GM18511 (cell line): Measurements from ENCODE around the gene DOHH.

ENCODE experiments used
- ATAC-seq: cut with Tn5 transposase; IDR thresholded peaks from one replicate; pipeline ENCODE4 v1.9.1; 2021; ENCODE audit warnings: mild to moderate bottlenecking, moderate library complexity; ENCODE audit not compliant: unreplicated experiment

The DOHH gene

DNA sequence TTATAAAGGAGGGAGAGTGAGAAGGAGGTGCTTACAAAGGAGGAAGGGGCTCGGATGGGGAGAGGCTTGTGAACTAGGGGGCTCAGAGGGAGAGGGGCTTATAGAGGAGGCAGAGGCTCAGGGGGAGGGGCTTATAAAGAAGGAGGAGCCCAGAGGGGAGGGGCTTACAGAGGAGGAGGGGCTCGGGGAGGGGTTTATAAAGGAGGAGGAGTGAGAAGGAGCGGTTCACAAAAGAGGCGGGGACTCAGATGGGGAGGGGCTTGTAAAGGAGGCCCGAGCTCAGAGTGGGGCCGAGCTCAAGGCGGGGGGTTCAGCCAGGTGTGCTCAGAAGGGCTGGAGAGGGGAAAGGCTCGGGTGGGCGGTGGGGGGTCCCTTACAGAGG, 20.6 kb downstream of the DOHH start:
- ATAC-seq: no peak

DNA sequence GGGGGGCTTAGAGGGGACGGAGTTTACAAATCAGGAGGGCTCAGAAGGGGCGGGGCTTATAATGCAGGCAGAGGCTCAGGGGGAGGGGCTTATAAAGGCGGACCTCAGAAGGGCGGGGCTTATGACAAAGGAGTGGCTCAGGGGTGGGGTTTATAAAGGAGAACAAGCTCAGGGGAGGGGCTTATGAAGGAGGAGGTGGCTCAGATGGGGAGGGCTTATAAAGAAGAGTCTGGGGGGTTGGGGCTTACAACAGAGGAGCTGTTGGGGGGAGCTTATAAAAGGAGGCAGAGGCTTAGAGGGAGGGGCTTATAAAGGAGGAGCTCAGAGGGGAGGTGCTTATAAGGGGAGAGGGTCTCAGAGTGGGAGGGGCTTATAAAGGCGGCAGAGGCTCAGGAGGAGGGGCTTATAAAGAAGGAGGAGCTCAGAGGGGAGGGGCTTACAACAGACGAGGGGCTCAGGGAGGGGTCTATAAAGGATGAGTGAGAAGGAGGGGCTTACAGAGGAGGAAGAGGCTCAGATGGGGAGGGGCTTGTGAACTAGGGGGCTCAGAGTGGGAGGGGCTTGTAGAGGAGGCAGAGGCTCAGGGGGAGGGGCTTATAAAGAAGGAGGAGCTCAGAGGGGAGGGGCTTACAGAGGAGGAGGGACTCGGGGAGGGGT, 21.2 kb downstream of the DOHH start:
- ATAC-seq: no peak

DNA sequence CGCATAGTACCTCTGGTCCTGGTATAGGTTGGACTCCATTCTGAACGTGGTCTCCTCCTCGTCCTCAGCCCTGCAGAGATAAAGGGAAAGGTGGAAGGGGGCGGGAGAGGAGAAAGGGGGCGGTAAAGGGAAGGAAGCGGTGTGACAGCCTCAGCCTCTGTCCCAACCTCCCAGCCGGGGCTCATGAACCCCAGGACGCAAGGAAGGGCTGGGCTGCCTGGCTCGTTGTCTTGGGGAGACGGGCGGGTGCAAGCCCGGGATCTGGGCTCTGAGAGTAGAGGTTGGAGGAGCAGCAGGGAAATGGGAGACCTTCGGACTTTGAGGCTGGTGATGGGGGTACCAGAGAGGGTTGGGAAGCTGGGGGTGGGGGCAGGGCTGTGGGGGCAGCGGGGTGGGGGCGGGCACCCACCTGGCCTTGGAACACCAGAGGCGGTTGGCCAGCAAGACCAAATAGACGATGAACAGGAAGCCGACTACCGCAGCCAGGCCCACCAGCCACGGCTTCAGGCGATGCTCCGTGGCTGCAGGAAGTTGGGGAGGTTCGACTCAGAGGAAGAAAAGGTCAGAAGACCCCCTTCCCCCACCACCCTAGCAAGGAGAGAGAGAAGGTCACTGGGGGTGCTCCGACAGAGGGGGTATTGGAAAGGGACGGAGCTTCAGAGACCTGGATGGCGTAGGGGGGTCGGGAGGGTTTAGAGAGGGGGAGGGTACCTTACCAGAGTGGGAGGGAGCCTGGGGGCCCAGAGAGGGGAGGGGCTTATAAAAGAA, 21.9 kb downstream of the DOHH start:
- no peak for ATAC-seq

DNA sequence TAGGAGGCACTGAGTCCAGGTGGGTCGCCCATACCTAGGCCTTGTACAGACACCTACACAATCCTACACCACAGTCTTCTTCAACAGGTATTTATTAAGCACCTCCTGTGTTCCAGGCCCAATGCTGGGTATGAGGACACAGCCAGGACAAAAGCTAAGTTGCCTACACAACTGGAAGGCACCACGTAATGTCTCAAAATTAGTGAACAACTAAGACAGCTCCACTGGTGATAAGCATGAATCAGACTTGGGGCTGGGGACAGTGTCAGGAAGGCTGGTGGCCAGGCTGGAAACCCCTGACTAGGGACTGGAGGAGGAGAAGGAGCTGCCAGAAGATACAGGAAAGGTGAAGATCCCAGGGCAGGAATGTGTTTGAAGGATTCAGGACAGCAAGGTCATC, 22.5 kb downstream of the DOHH start:
- ATAC-seq: no peak

DNA sequence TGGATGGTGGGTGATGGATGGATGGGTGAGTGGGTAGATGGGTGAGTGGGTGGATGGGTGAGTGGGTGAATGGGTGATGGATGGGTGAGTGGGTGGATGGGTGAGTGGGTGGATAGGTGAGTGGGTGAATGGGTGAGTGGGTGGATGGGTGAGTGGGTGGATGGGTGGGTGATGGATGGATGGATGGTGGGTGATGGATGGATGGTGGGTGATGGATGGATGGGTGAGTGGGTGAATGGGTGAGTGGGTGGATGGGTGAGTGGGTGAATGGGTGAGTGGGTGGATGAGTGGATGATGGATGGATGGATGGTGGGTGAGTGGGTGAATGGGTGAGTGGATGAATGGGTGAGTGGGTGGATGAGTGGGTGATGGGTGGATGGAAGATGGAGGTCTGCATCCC, 23.0 kb downstream of the DOHH start:
- ATAC-seq: no peak

DNA sequence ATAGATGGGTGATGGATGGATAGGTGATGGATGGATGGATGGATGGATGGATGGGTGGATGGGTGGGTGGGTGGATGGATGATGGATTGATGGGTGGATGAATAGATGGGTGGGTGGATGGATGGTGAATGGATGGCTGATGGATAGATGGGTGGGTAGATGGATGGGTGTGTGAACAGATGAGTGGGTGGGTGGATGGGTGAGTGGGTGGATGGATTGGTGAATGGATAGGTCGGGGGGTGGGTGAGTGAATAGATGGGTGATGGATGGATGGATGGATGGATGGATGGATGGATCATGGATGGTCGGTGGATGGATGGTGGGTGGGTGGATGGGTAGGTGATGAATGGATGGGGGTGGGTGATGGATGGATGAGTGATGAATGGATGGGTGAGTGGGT, 23.6 kb downstream of the DOHH start:
- no peak for ATAC-seq

DNA sequence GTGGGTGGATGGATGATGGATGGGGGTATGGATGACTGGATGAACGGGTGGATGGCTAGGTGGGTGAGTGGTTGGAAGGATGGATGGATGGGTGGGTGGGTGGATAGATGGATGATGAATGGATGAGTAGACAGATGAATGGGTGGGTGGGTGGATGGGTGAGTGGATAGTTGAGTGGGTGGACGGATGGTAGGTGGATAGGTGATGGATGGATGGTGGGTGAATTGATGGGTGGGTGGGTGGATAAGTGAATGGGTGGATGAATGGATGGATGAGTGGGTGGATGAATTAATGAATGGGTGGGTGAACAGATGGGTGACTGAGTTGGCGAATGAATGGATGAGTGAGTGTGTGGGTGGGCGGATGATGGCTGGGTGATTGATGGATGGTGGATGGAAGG, 25.0 kb downstream of the DOHH start:
- ATAC-seq: no peak

DNA sequence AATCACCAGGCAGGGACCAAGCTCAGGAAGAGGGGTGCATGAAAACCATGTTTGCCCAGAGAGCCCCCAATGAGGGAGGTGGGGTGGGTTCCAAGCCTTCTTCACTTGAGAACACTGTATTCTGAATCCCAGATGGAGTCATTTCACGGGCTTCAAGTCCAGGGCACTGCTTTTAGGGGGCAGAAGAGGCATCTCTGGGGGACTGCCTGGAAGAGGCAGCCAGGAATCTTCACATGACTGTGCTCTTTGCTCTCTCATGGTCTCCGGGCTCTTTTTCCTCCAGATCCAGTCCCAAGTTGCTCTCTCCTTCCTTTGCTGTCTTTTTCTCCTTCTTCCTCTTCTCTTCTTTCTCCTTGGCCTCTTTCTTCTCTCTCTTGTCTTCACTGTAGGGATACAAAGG, 25.9 kb downstream of the DOHH start:
- no peak for ATAC-seq

DNA sequence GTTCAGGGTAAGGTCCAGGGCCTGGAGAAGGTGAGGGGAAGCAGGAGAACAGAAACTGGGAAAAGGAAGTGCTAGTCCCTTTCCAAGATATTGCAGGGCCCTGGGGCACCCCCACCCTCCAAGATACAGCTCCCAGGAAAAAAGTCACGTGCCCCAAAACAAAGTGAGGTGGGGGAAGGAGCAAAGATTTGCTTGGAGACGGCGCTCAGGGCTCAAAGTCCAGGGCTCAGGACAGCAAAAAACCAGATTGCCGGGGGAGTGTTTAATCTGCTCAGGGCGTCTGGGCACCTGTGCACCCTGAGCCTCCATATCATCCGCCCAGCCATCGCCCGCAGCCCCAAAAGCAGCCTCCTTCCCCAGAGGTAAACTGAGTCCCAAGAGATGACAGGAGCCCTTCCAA, 26.5 kb downstream of the DOHH start:
- no peak for ATAC-seq

DNA sequence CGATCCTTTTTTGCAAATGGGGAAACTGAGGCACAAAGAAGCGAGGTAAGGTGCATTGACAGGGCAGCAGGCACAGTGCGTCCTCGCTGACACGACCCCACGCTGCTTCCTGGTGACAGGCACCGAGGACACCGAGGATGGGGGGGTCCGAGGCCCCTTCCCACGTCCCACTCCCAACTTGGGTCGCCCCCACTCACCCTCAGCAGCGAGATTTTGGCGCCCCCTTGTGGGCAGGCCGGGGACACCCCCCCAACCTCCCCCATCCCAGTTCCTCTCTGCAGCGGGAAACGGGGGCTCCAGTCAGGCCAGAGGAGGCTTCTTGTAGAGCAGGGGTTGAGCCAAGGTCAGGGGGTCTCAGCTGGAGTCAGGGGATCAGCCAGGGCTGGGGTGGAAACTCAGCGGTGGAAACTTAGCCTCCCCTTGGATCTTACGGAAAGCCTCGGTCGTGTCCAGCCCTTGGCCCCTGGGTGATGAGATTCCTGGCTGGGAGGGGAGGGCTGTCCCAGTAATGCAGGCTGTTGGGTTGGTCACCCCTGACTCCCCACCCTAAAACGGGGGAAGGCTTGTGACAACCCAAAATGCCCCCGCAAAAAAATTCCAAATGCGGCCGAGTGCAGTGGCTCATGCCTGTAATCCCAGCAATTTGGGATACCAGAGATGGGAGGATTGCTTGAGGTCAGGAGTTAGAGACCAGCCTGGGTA, 28.4 kb downstream of the DOHH start:
- ATAC-seq: no peak

DNA sequence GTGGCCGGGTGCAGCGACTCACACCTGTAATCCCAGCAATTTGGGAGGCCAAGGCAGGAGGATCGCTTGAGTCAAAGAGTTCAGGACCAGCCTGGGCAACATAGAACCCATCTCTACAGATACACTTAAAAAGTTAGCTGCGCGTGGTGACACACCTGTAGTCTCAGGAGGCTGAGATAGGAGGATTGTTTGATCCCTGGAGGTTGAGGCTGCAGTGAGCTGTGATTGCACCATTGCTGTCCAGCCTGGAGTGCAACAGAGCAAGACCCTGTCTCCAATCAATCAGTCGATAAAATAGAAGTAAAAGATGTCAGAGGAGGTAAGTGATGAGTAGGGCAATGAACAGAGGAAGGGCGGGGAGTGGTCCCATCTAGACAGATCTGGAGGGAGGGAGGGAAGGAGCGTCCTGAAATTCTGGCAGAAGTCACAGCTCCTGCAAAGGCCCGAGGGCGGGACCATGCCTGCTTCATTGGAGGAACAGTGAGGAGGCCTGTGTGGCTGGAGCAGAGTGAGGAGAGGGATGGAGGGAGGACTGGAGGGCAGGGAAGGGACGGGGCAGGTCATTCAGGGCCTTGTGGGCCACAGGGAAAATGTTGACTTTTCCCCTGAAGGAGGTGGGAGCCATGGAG, 29.9 kb downstream of the DOHH start:
- ATAC-seq: no peak

DNA sequence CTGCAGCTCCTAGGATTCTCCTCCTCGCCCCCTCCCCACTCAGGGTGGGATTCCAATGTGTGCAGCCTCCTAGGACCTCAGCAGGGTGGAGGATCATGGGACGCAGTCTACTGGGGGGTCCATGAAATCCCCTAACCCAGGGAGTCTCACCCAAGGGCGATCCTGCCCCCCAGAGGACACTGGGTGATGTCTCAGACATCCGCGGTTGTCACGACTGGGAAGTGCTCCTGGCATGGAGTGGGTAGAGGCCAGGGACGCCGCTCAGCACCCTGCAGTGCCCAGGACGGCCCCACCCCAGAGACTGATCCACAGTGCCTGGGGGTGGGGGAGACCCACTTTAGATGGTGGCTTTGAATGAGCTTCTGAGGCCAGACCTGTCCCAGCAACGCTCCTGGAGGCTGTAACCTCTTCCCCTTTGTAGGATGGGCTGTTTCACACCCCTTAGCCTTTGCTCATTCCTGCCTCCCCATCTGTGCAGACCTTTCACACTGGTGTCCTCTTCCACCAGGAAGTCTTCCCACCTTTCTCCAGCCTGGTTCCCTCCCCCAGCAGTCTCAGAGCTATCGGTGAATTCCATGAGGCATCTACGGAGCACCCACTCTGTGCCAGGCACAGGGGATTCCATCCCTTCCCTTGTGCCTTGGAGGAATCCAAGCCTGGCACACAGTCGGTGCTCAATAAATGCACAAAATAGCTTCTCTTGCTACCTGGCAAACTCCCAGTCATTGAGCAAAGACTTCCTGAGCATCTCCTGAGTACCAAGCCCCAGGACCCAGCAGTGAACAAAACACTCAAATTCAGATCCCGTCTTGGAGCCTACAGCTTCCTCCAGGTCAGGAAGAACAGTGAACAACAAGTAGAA, 30.6 kb downstream of the DOHH start:
- no peak for ATAC-seq

DNA sequence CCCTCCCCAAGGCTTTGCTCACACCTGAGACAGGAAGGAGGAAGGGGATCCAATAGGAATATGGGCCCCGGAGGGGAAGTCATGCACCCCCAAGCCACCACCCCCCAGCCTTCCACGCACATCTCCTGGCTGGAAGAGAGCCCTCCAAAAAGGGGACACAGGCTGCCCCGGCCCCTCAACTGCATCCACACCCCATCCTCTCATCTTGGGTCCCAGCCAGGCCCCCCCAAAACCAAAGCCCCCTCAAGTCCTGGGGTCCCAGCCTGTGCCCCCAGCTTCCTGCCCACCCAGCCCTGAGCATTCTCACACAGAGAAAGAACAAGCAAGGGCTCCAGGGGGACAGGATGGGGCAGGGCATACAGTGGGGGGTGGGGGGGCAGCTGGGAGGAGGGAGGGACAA, 32.3 kb downstream of the DOHH start:
- no peak for ATAC-seq

DNA sequence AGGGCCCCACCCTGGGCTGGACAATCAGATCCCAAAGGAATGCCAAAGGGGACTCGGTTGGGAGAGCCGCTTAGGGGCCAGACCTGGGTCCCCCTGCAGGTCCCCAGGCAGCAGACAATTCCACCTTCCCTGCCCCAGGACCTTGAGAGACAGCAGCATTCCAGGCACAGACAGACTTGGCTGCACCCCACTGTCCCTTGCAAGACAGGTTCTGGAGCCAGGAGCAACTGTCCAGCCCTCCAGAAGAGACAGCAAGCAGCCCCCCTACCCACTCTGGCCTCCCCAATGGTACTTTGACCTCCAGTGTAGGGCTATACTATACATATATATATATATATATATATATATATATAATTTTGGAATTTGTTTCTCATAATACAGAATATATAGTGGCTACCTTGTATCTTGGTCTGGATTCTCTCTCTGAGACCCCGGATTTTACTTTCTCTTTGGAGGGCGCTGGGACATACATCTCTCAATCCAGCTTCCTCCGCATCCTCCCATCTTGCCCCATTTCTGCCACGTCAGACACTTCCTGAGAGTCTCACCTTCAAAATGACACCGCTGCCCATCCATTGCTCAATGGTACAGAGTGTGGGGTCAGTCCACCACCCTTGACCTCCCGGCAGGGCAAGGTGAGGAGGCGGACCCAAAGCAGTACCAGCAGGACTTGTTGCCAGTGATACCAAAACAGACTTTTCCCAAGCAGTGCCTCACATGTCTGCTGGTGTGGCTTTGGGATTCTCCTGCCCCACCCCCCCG, 32.9 kb downstream of the DOHH start:
- no peak for ATAC-seq

DNA sequence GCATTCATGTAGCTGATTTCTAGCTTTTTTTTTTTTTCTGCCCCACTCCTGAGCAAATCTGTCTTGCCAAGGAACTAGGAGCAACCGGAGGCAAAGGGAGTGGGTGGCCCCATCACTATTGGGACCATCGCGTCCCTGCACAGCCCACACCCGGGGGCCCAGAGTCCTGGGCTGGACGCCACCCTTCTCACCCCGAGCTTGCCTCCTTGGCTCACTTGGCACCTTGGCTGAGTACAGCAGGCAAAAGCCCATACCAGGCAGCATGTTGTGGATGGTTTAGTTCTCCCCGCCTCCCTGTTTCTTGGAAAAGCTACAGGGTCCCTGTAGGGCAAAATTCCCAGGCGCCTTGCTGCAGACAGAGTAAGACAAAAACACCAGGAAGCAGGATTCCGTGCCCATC, 33.8 kb downstream of the DOHH start:
- no peak for ATAC-seq

DNA sequence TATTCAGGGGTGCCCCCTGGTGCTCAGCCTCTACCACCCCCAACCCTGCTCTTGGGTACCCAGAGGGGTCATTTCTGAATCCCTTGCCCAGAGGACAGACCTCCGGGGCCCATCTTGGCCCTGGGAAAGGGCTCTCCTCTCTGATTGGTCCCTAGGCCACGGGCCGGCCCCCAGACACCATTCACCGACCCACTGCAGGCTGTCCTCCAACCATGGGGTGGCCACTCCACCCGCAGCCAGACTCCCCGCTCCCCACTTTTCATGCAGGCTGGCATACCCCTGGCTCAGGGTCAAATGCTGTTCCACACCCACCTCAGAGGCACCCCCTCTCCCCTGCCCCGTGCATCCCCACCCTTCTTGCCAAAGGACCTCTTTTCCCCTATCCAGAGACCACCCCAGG, 34.9 kb downstream of the DOHH start:
- ATAC-seq: no peak

DNA sequence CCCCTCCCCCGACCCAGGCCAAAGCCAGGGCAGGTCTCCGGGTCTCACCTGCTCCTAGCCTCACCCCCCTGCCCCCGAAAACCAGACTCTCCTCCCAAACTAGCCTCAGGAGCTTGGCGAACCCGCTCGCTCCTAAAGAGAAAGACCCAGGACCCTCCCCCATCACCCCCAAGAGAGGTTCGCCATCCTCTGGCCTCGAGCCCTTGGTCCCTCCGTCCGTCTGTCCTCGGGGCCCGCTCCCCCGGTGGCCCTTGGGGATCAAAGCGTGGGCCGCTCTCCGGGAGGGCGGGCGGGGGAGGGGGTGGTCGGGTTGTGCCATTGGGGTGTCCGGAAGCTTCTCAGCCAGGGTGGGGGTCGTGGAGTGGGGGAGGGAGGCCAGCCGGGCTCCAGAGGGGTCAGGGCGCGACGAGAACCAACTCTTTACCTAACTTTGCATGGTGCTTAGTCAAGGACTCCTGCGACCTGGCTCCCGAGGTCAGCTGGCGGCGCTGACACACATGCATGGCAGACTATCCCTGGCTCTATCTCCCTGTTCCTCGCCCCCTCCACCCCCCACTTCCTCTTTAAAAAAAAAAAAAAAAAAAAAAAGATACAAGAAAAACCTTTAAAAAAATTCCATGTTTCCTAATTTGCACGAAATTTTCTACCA, 35.8 kb downstream of the DOHH start:
- no peak for ATAC-seq

DNA sequence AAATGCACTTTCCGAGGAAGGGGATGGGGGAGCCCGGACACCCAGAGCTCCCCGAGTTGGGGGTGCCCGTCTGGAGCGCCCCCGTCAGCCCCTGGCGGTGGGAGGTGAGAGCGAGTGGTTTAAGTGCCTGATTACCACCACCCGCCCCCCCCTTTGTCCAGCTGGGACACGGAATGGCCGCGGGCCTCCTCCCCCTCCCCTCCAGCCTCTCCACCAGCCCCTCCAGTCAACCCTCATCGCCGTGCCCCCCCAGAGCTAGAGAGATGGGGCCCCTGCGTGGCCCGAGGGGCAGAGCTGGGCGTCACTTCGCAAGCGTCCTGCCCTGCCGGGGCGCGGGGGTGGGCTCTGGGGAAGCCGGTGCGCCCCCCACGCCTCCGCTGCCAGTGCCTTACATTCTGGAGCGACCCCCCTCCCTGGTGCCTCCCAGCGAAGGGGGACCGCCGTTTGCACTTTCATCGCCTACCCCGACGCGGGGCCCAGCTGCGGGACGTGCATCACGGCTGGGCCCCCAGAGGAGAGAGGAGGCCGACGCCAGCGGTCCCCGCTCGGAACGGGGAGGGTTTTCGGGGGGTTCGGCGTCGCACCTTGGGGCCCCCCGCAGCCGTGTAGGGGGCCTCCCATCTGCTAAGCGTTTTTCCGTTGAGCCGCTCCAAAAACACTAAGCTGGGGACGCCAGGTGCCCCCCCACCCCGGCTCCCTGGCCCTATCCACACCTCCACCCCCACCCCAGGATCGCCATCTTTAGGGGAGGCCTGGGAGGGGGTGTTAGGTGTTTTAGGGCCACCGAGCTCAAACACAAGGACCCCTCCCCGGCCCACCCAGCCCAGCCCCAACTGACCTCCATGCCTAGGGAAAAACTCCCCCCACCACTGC, 36.5 kb downstream of the DOHH start:
- ATAC-seq: no peak
